NCI-H1417 (cell line): ENCODE results near the gene ADGRD1.

ENCODE experiments used
- DNase-seq, 3 experiments: peaks; one replicate each; lab custom pipeline; 2025; lab: John Stamatoyannopoulos, UW

Gene ADGRD1

DNA sequence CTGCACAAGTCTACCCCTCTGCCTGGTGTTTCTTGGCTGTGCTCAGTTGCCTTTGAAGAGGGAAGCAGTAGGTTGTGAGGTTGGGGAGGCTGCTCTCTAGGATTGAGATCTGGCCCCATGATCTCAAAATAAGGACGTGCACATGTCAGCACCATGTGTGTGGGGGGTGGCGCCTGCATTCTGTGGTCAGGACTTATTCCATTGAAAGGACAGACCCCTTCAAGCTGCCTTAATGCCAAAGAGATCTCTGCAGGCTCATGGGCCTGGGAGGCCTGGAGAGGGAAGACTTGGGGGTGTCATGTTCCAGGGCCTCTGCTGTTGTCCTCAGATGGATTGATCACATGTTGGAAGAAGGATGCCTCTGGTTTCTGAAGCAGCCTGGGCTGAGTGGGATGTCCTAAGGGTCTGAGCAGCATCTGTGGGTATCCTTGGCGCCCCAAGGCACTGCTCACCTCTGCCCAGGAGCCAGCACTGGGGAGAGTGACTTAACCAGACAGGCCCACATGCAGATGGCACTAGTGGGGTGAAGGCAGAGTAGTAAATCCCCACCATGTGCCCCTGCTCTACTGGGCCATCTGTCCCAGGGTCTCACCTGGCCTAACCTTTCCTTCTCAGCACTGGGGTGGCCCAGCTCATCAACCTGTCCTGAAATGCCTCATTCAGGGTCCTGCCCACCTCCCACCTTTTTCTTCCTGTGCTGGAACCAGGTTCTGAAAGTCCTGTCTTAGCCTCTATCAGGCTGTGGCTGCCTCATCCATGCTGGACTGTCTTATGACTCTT is 118.9 kb downstream of the ADGRD1 start:
- no peak for DNase-seq

- DNase-seq: no peak
Measured at GRCh38 chr12:131074221-131075083, 120.7 kb downstream of the ADGRD1 start.

DNA sequence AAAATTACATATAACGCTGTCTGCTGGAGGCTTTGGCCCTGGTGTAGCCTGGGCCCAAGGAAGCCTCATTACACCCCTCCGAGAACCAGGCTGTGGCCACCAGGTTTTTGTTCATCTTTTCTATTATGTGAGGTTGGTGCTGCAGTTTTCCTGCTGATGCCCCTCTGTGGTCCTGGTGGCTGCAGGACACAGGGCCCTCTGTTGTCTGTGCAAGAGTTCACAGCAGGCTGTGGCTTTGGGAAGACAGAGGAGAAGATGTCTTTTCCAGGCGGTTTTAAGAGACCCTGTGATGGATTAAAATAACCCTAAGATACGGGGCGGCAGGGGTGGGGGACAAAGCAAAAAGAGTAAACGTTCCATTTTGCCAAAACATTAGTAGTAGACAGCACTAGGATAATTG is 121.5 kb downstream of the ADGRD1 start:
- DNase-seq: no peak

GRCh38 chr12:131075611-131076010 is 121.9 kb downstream of the ADGRD1 start:
- DNase-seq: no peak

- DNase-seq: no peak
Measured at GRCh38 chr12:131076296-131076695, 122.6 kb downstream of the ADGRD1 start.

DNA sequence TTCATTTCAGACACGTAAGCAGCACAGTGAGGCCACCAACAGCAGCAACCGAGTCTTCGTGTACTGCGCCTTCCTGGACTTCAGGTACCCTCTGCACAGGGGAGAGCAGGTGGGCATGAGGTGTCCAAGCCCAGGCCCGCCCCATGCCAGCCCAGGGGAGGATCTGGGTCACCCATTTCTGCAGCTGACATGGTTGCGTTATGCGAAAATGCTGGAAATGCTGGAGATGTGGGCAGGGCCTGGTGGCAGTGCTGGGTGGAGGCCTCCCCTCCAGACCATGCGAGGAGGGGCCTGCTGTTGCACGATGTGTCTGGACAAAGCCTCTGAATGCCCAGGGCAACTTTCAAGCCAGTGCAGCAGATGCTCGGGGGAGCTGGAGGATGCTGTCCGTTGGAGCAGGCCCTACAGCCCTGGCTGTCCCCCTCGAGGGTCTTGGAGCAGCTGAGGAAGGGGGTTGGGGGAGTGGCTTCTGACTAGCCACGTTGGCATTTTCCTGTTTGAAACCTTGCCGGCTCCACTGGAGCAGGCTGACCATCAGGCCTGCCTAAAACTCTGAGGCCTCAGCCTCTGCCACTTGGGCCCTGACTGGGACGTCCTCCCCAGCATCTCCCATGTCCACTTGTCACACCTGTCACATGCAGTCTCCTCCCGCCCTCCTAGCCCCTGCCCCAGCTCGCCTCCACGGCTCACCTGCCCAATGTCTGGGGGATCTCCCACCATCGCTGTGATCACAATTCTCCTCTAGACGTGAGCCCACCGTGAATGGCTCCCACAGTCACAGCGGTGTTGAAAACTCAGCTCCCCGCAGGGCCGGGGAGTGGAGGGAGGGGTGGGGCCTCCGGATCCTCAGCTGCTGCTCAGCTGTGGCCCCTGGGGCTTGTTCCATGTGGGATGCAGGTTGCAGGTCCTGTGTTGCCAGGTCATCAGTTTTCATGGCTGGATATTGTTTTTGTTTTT is 123.4 kb downstream of the ADGRD1 start:
- DNase-seq: no peak

DNA sequence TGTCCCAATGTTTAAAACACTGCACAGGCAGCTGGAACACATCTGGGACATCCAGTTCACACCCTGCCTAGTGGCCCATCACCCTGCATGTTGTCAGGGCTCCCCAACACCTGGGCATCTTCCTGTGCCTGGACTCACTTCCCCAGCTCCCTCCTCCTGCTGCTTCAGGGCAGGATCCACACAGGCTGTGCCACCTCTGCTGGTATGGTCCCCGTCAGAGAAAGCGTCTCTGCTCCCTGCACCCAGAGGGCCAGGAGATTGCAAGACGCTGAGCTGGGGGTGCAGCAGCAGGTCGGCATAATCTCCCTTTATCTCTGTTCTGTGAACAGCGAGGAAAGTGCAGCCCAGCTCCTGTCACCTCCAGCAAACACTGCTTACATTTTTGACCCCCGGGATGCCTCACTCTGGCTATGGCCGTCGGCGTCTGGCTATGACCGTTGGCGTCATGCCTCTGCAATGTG is 124.3 kb downstream of the ADGRD1 start:
- no peak for DNase-seq

DNA sequence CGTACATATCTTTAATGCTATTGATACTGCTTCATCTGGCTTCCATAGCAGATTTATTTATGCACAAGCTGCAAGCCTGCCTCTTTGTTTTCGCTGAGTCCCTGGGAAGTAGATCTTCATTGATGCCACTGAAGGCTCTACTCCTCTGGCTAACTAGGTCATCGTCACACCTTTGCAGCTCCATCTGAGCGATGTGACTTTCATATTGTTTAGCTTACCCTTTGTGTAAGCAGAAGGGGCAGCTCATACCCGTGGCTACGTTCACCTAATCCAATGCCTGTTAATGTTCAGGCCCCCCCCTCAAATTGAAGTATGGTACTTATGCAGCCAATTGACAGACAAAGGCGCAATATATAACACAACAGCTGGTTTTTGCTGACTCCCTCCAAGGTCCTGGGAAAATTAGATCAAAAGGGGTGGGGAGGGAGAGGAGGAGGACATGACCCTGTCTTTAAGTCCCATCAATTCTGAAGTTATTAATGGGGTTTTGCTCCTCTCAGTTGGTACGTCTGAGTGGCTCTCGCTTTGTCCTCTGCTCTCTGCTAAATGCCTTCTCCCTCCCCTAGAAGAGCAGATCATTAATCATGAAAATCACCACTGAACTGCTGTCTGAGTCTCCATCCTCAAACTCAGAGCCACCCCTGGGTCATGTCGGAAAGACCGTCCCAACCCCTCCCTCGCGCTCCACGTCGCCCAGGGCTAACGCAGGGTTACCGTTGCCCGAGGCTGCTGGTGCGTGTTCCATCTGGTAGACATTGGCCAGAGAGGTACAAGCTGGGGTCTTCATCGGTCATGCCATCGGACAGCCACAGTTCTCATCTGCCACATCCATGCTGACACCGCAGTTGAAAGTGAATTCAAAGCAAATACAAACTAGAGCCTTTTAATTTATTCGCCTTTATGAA is 128.8 kb downstream of the ADGRD1 start:
- no peak for DNase-seq

- DNase-seq: no peak
Measured at GRCh38 chr12:131084341-131085011, 130.8 kb downstream of the ADGRD1 start.

DNA sequence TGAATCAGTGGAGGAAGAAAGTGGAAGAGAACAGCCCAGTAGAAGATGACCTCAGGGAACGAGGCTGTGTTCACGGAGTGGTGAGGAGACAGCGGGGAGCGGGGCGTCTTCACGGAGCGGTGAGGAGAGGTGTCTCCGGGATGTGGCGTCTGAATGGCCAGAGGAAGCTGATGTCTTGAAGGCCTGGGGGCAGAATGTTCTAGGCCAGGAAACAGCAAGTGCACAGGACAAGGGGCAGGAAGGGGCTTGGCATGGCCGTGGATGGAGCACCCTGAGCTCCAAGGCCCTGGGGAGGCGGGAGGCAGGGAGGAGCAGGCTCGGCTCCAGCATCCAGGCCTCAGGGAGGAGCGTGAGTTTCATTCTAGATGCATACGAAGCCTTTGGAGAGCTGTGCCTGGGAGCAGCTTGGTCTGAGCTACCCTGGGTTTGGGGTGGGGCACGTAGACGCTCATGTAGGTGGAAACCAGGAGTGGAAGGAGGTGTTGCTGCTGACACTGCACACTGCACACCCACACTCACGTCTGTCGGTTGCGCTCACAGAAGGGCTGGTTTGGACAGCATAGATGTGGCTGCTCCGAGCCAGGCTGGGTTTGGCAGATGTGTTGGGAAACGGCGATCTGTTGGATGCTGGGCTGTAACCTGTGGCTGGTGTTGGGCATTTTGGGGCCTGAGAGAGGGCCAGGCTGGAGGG is 131.6 kb downstream of the ADGRD1 start:
- no peak for DNase-seq

GRCh38 chr12:131085816-131086591 is 132.3 kb downstream of the ADGRD1 start:
- DNase-seq: no peak

GRCh38 chr12:131087302-131087818 is 133.7 kb downstream of the ADGRD1 start:
- DNase-seq: no peak

- DNase-seq: no peak
Measured at GRCh38 chr12:131087991-131088700, 134.4 kb downstream of the ADGRD1 start.

- DNase-seq: no peak
Measured at GRCh38 chr12:131088701-131089530, 135.2 kb downstream of the ADGRD1 start.

DNA sequence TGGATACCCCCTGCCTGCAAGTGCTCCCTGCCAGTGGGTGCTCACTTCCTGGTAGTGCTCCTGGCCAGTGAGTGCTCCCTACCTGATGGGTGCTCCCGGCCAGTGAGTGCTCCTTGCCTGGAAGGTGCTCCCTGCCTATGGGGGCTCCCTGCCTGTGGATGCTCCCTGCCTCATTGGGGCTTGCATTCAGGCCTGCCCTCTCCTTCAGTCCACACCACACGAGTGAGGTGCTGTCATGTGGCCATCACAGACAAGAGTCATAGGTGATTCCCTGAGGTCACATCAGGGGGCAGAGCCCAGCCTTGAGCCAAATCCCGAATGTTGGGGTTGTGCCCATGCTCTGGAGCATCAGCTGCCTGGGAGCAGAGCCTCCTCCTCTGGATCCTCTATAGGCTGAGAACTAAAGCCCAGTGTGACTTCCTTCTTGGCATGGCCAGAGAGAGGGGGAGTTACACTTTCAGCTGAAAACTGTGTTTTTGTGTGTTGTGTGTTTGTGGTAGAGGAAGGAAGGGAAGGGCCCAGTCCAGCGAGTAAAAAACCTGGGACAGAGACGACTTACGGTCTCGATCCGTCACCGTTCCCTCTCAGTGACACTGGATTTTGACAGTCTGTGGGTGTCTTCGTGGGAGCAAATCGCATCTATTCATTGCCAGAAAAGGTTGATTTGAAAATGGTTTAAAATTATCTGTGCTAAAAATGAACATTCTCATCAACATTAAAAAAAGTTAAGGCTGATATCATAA is 136.0 kb downstream of the ADGRD1 start:
- DNase-seq: no peak
